Right kidney (tissue), 9 donors: ENCODE results near the gene HAVCR1.
"Not testable (repeated sequence)": the region's sequence is repeated elsewhere in the genome, so short reads cannot be mapped to it uniquely, and the experiment has no call there.

Source experiments
- DNase-seq: peaks from one replicate; pipeline ENCODE4 v3.0.0-alpha.2; 2016
- long read RNA-seq, 8 donors: transcript quantifications; one replicate each; lab custom pipeline, GENCODE V29; 2026

The HAVCR1 gene
- long read RNA-seq, donor 1, partial matches to known transcripts, result 0 of 1 reads
- long read RNA-seq, donor 1, other reads (novel, unspliced or antisense), result 0 of 1 reads
- long read RNA-seq, donor 2, result 0 reads
- long read RNA-seq, donor 3, result 0 reads
- long read RNA-seq, donor 4, result 0 reads
- long read RNA-seq, donor 5, result 0 reads
- long read RNA-seq, donor 6, result 0 reads
- long read RNA-seq, donor 7, result 0 reads
- long read RNA-seq, donor 8, result 0 reads

- no peak for DNase-seq
Measured at GRCh38 chr5:157059093-157059539, at the start of gene HAVCR1. Gene HAVCR1 (minus strand): TSS chr5:157059116. CDS start chr5:157057943, 1,173 bp downstream.

GRCh38 chr5:157107508-157107907, 48.6 kb upstream of the HAVCR1 start:
- DNase-seq, result no peak

- DNase-seq, result no peak
Measured at GRCh38 chr5:157106630-157107461, 47.9 kb upstream of the HAVCR1 start.

- no peak for DNase-seq
Measured at GRCh38 chr5:157100140-157100679, 41.3 kb upstream of the HAVCR1 start.

GRCh38 chr5:157088342-157088990, 29.6 kb upstream of the HAVCR1 start:
- DNase-seq, result no peak

GRCh38 chr5:157086751-157087359, 27.9 kb upstream of the HAVCR1 start:
- DNase-seq, result no peak

- no peak for DNase-seq
Measured at GRCh38 chr5:157085930-157086329, 27.0 kb upstream of the HAVCR1 start.

GRCh38 chr5:157080286-157080685, 21.4 kb upstream of the HAVCR1 start:
- peak; percentile 8 for DNase-seq

- no peak for DNase-seq
Measured at GRCh38 chr5:157076558-157076957, 17.6 kb upstream of the HAVCR1 start.

GRCh38 chr5:157072508-157072907, 13.6 kb upstream of the HAVCR1 start:
- no peak for DNase-seq

- DNase-seq, result no peak
Measured at GRCh38 chr5:157069949-157070348, 11.0 kb upstream of the HAVCR1 start.

- DNase-seq, result no peak
Measured at GRCh38 chr5:157068785-157069184, 9.9 kb upstream of the HAVCR1 start.

GRCh38 chr5:157068339-157068738, 9.4 kb upstream of the HAVCR1 start:
- no peak for DNase-seq

GRCh38 chr5:157067005-157067404, 8.1 kb upstream of the HAVCR1 start:
- no peak for DNase-seq

GRCh38 chr5:157066080-157066479, 7.2 kb upstream of the HAVCR1 start:
- DNase-seq, result no peak

- no peak for DNase-seq
Measured at GRCh38 chr5:157063776-157064430, 5.0 kb upstream of the HAVCR1 start.

- no peak for DNase-seq
Measured at GRCh38 chr5:157059891-157060290, 975 bp upstream of the HAVCR1 start.

GRCh38 chr5:157057459-157058370, 1.2 kb downstream of the HAVCR1 start:
- no peak for DNase-seq

- not testable (repeated sequence) for DNase-seq
Measured at GRCh38 chr5:157056848-157057247, 2.1 kb downstream of the HAVCR1 start.

- DNase-seq, result no peak
Measured at GRCh38 chr5:157051604-157052245, 7.2 kb downstream of the HAVCR1 start.
